Measurements from ENCODE around the gene ACAA1. TPM values are rescaled to one million over a fixed set of nuclear protein-coding genes. Genes with fewer than 3 reads are reported as not detected.

ACAA1 gene
- total RNA-seq, 1 experiment from 2014 or later, result 44.3 TPM

- no peak overlapping the region for H2BK120ac ChIP-seq (ENCODE audit: low read depth, low read length, poor library complexity, severe bottlenecking)
- H3T11ph ChIP-seq (ENCODE audit: low read length), result no peak overlapping the region
- no peak overlapping the region for H4K91ac ChIP-seq (ENCODE audit: insufficient read length, low read depth, low read length)
- peaks cover 17% of the 10 kb centered on the region for H3K27me3 Mint-ChIP-seq (ENCODE audit: low read depth)
- no peaks in the 10 kb centered on the region for H3K36me3 Mint-ChIP-seq (ENCODE audit: insufficient read depth in 1 of 3, low read depth in 3 of 3)
- no peak overlapping the region for H3K18ac ChIP-seq (ENCODE audit: insufficient read length, low read depth, low read length)
- no peak overlapping the region for H4K8ac ChIP-seq (replicated peaks; ENCODE audit: insufficient read length, low read depth, low read length)
- H3K23me2 ChIP-seq (ENCODE audit: insufficient read length, low read depth, low read length, poor library complexity, severe bottlenecking), result no peaks in the 10 kb centered on the region
- no peak overlapping the region for H2BK5ac ChIP-seq (ENCODE audit: insufficient read length, low read length)
- no peak overlapping the region for H4K5ac ChIP-seq (ENCODE audit: insufficient read length, low read depth, low read length)
- no peak overlapping the region for H2AK5ac ChIP-seq (ENCODE audit: insufficient read length, low read length)
- H2BK15ac ChIP-seq (ENCODE audit: low read depth, low read length), result no peak overlapping the region
- no peaks in the 10 kb centered on the region for H3K9me3 ChIP-seq (ENCODE audit: control insufficient read depth, low read depth, low read length)
- H3K27ac Mint-ChIP-seq, result peak overlapping the region in 1 of 3 experiments; percentile 18; a peak in 3 of 7 replicates
- no peaks in the 10 kb centered on the region for H3K79me2 ChIP-seq (ENCODE audit: insufficient read depth, low read length)
- H3K27me3 ChIP-seq (ENCODE audit: insufficient read depth, low read length), result no peaks in the 10 kb centered on the region; the same call in 1 of the 2 replicates
- no peak overlapping the region; the same call in 1 of the 2 replicates for H3K14ac ChIP-seq (ENCODE audit: insufficient read depth, low read length)
- H3K23ac ChIP-seq (ENCODE audit: insufficient read length, low read depth, low read length), result no peak overlapping the region
- H4K20me1 ChIP-seq (ENCODE audit: control insufficient read depth, insufficient read depth, insufficient read length), result no peaks in the 10 kb centered on the region
- DNase-seq, result peak; percentile 33
- H2BK12ac ChIP-seq (ENCODE audit: insufficient read length, low read depth, low read length), result no peak overlapping the region
- H3K4me2 ChIP-seq (ENCODE audit: insufficient read depth, insufficient read length, low read length), result no peak overlapping the region
- H3K4me1 Mint-ChIP-seq, result peaks cover 30 to 33% of the 10 kb centered on the region in 2 experiments
- H3K9ac ChIP-seq (ENCODE audit: extremely low read depth, insufficient read length, low read length), result no peak overlapping the region
- no peak overlapping the region for H3K27ac ChIP-seq (ENCODE audit: insufficient read length, low read depth, low read length)
- H3K4ac ChIP-seq (ENCODE audit: low read depth, low read length), result no peak overlapping the region
- no peak overlapping the region for H2AFZ ChIP-seq (ENCODE audit: low read length)
- no CpG with 5 or more reads among the region's 19 CpGs for WGBS (ENCODE audit: extremely low coverage, insufficient read length, low lambda C conversion rate)
- H3K9me3 Mint-ChIP-seq, result no peaks in the 10 kb centered on the region; a peak in 1 of 5 replicates
- no peaks in the 10 kb centered on the region for H3K79me1 ChIP-seq (ENCODE audit: insufficient read depth, low read depth, low read length, poor library complexity, severe bottlenecking)
- TF ChIP-seq CTCF (conservative IDR thresholded peaks at IDR 0.05), result no peak
- no peak overlapping the region for H3K4me3 Mint-ChIP-seq
- no peak overlapping the region for H2BK20ac ChIP-seq (ENCODE audit: low read depth, low read length, poor library complexity, severe bottlenecking)
- peaks cover 3% of the 10 kb centered on the region; the same call in 1 of the 2 replicates for H3K4me1 ChIP-seq (ENCODE audit: insufficient read depth, low read length)
- H3K56ac ChIP-seq (ENCODE audit: insufficient read length, low read depth, low read length), result no peak overlapping the region
These were observed 39.2 kb downstream of the ACAA1 start for GRCh38 chr3:38097446-38098375.
